Natural killer cell (primary cell): Measurements from ENCODE around the gene NHSL1. TPM values are rescaled to one million over a fixed set of nuclear protein-coding genes. Genes with fewer than 3 reads are reported as not detected.

ENCODE experiments used
- ATAC-seq, 3 donors: fragments of 150-1000 bp in 2 of 3; fragments of 200-7000 bp in 1 of 3; cut with Tn5 transposase; 1 replicate in 1 of 3; 2 replicates in 2 of 3; pipeline ENCODE4 v1.10.0; 2021; ENCODE audit warnings: mild to moderate bottlenecking in 2 of 3, moderate library complexity in 2 of 3
- DNase-seq, 2 donors: peaks; one replicate each; pipeline versions ENCODE4 v3.0.0 to v3.0.0-alpha.2; 2013 to 2021; ENCODE audit warnings: mixed read lengths in 1 of 2
- H3K27ac ChIP-seq: one replicate; pipeline ENCODE4 v1.5.1; 2013; ENCODE audit warnings: mild to moderate bottlenecking, low read length
- H3K27me3 ChIP-seq: one replicate; pipeline ENCODE4 v1.6.1; 2013; ENCODE audit warnings: low read length; ENCODE audit not compliant: control insufficient read depth, insufficient read depth
- H3K36me3 ChIP-seq: one replicate; pipeline ENCODE4 v1.6.1; 2013; ENCODE audit warnings: low read length; ENCODE audit not compliant: control insufficient read depth, insufficient read depth
- H3K4me1 ChIP-seq: one replicate; pipeline ENCODE4 v1.6.1; 2013; ENCODE audit warnings: low read length; ENCODE audit not compliant: control insufficient read depth, insufficient read depth
- H3K4me3 ChIP-seq: one replicate; pipeline ENCODE4 v1.5.1; 2013; ENCODE audit warnings: low read length
- H3K9me3 ChIP-seq: one replicate; pipeline ENCODE4 v1.6.1; 2013; ENCODE audit warnings: low read length; ENCODE audit not compliant: control insufficient read depth, insufficient read depth
- H3K27ac Mint-ChIP-seq, 2 donors: one replicate each; pipeline ENCODE4 v1.8.0; 2022; ENCODE audit warnings: mild to moderate bottlenecking in 2 of 2, mixed read lengths in 2 of 2, moderate library complexity in 1 of 2
- H3K27me3 Mint-ChIP-seq, 2 donors: one replicate each; pipeline ENCODE4 v1.8.0; 2022; ENCODE audit warnings: low read depth in 2 of 2, mixed read lengths in 2 of 2
- H3K36me3 Mint-ChIP-seq: one replicate; pipeline ENCODE4 v1.8.0; 2022; ENCODE audit warnings: mixed read lengths
- H3K4me1 Mint-ChIP-seq, 2 donors: one replicate each; pipeline ENCODE4 v1.8.0; 2022; ENCODE audit warnings: mixed read lengths in 2 of 2
- H3K4me3 Mint-ChIP-seq: one replicate; pipeline ENCODE4 v1.8.0; 2022; ENCODE audit warnings: mild to moderate bottlenecking, moderate library complexity, mixed read lengths
- H3K9me3 Mint-ChIP-seq, 2 donors: one replicate each; pipeline ENCODE4 v1.8.0; 2022; ENCODE audit warnings: mixed read lengths in 2 of 2
- CTCF ChIP-seq: fragments of 200-600 bp; IDR thresholded peaks from one replicate; pipeline ENCODE4 v1.8.0; 2022; ENCODE audit warnings: antibody characterized with exemption
- WGBS: methylation state at CpG from one replicate; pipeline ENCODE4 v1.1.7; 2013; ENCODE audit warnings: missing lambda C conversion rate; ENCODE audit not compliant: insufficient coverage; 5-methylcytosine and 5-hydroxymethylcytosine counted together
- intact Hi-C: fragments of 100-400 bp; cut with micrococcal nuclease; formaldehyde crosslinking; loops from one replicate; pipeline ENCODE4 v1.14.2; 2022
- total RNA-seq, 4 donors: library from RNA; stranded (reverse); fragments of 120-200 nt in 1 of 4; gene quantifications; one replicate each; pipeline versions ENCODE4 v1.2.3 to v1.2.4, GENCODE V29; 2013 to 2022

Gene NHSL1
- total RNA-seq, 3 donors from 2014 or later (not counting 1 experiment from before 2014, with no cell fraction given): 0.38 to 0.75 (median 0.68) TPM

GRCh38 chr6:138484018-138484731 lies 15.1 kb downstream of the NHSL1 start:
- WGBS: 79% methylated on average over 2 of the region's 3 CpGs
- H3K27me3 Mint-ChIP-seq: peaks cover 10 to 31% of the 10 kb centered on the region in 2 donors
- intact Hi-C loops: no loop called here

GRCh38 chr6:138482816-138483215 lies 16.5 kb downstream of the NHSL1 start:
- no peaks in the 10 kb centered on the region for H3K9me3 Mint-ChIP-seq
- H3K4me3 ChIP-seq: no peak overlapping the region
- H3K27me3 ChIP-seq: no peaks in the 10 kb centered on the region
- H3K4me1 Mint-ChIP-seq: no peaks in the 10 kb centered on the region
- ATAC-seq (no peak), DNase-seq (no peak)
- H3K4me1 ChIP-seq: no peaks in the 10 kb centered on the region
- H3K9me3 ChIP-seq: no peaks in the 10 kb centered on the region
- TF ChIP-seq CTCF: no peak
- no peaks in the 10 kb centered on the region for H3K36me3 Mint-ChIP-seq
- H3K27ac Mint-ChIP-seq: no peak overlapping the region
- H3K27me3 Mint-ChIP-seq: peaks cover 10 to 33% of the 10 kb centered on the region in 2 donors
- H3K4me3 Mint-ChIP-seq: no peak overlapping the region
- H3K27ac ChIP-seq: no peak overlapping the region
- intact Hi-C loops: no loop called here
- WGBS: 85% methylated on average over 2 of the region's 3 CpGs
- H3K36me3 ChIP-seq: no peaks in the 10 kb centered on the region

More at GRCh38 chr6:138484018-138484731, 15.1 kb downstream of the NHSL1 start:
- DNase-seq (no peak), ATAC-seq (no peak)
- H3K9me3 ChIP-seq: no peaks in the 10 kb centered on the region
- no peaks in the 10 kb centered on the region for H3K36me3 Mint-ChIP-seq
- no peaks in the 10 kb centered on the region for H3K4me1 Mint-ChIP-seq
- no peak for TF ChIP-seq CTCF
- no peaks in the 10 kb centered on the region for H3K4me1 ChIP-seq
- no peaks in the 10 kb centered on the region for H3K27me3 ChIP-seq
- no peak overlapping the region for H3K27ac Mint-ChIP-seq
- no peak overlapping the region for H3K4me3 Mint-ChIP-seq
- H3K4me3 ChIP-seq: no peak overlapping the region
- H3K27ac ChIP-seq: no peak overlapping the region
- no peaks in the 10 kb centered on the region for H3K9me3 Mint-ChIP-seq
- no peaks in the 10 kb centered on the region for H3K36me3 ChIP-seq

GRCh38 chr6:138480279-138480949 lies 18.9 kb downstream of the NHSL1 start:
- H3K4me1 ChIP-seq: no peaks in the 10 kb centered on the region
- TF ChIP-seq CTCF: no peak
- intact Hi-C loops: no loop called here
- H3K4me1 Mint-ChIP-seq: no peaks in the 10 kb centered on the region
- WGBS: 92% methylated on average over 3 of the region's 6 CpGs
- ATAC-seq (no peak), DNase-seq (no peak)
- H3K27me3 Mint-ChIP-seq: peaks cover 3 to 20% of the 10 kb centered on the region in 2 donors
- H3K36me3 ChIP-seq: no peaks in the 10 kb centered on the region
- H3K9me3 ChIP-seq: no peaks in the 10 kb centered on the region
- H3K4me3 ChIP-seq: no peak overlapping the region
- no peak overlapping the region for H3K27ac ChIP-seq
- no peaks in the 10 kb centered on the region for H3K36me3 Mint-ChIP-seq
- no peaks in the 10 kb centered on the region for H3K27me3 ChIP-seq
- no peak overlapping the region for H3K4me3 Mint-ChIP-seq
- H3K27ac Mint-ChIP-seq: no peak overlapping the region
- no peaks in the 10 kb centered on the region for H3K9me3 Mint-ChIP-seq
